Activated naive CD4-positive, alpha-beta T cell treated with anti-CD3 and anti-CD28 coated beads, Interleukin-2, amount 50 U/mL, for 72 hours (primary cell): ENCODE data around the gene CALML6. TPM values are rescaled to one million over a fixed set of nuclear protein-coding genes. Genes with fewer than 3 reads are reported as not detected.

Source experiments
- ATAC-seq, 2 donors: fragments of 150-1000 bp; cut with Tn5 transposase; 2 replicates each; pipeline ENCODE4 v1.10.0; 2021; ENCODE audit warnings: mild to moderate bottlenecking in 2 of 2, moderate library complexity in 2 of 2
- DNase-seq, 2 donors: peaks; one replicate each; pipeline ENCODE4 v3.0.0; 2021 to 2022; ENCODE audit warnings: low spot score in 2 of 2
- H3K27ac Mint-ChIP-seq, 2 donors: one replicate each; pipeline ENCODE4 v1.8.0; 2022; ENCODE audit warnings: mild to moderate bottlenecking in 2 of 2, mixed read lengths in 2 of 2
- H3K36me3 Mint-ChIP-seq, 2 donors: one replicate each; pipeline ENCODE4 v1.8.0; 2022; ENCODE audit warnings: mixed read lengths in 2 of 2
- H3K9me3 Mint-ChIP-seq, 2 donors: one replicate each; pipeline ENCODE4 v1.8.0; 2022; ENCODE audit warnings: mixed read lengths in 2 of 2
- total RNA-seq, 2 donors: library from RNA; stranded (reverse); gene quantifications; one replicate each; pipeline ENCODE4 v1.2.3, GENCODE V29; 2022

Gene CALML6
- total RNA-seq, 2 donors from 2014 or later = 1.4 to 2.6 TPM

- no peak for ATAC-seq
- Mint-ChIP-seq H3K36me3 (no peaks in the 10 kb centered on the region), H3K27ac (peak overlapping the region in 1 of 2 donors; percentile 6), H3K9me3 (no peaks in the 10 kb centered on the region)
- no peak for DNase-seq
These were observed 14.0 kb upstream of the CALML6 start for GRCh38 chr1:1900883-1901640.

DNA sequence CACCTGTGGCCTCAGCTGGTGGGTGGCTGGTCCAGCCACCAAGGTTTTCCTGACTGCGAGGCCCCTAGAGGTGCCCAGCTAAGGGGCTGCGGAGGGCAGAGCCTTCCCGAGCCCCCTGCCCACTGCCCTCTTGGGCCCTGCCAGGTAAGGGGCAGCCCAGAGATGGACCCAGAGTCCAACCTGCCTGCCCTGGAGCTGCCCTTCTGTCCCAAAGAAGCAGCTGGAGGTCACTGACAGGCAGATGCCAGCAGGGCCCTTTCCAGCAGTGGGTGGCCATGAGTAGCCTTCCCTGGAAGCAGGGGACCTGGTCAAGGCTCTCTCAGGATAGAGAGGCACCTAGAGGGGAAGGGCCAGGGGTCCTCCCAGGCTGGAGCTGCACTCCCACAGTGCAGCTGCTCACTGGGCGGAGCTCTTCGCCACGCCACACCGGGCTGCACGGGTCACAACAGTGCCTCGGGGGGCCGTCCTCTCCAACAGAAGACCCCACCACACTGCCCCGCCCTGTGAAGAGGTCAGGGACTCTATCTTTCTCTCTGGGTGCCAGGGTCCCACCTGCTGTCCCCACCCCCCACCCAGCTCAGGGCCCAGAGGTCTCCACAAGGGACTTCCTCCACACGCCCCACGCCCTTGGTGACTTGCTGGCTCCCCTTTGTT lies 13.3 kb upstream of the CALML6 start:
- no peaks in the 10 kb centered on the region for H3K9me3 Mint-ChIP-seq
- no peak for ATAC-seq
- DNase-seq = no peak
- H3K36me3 Mint-ChIP-seq = no peaks in the 10 kb centered on the region
- no peak overlapping the region for H3K27ac Mint-ChIP-seq

DNA sequence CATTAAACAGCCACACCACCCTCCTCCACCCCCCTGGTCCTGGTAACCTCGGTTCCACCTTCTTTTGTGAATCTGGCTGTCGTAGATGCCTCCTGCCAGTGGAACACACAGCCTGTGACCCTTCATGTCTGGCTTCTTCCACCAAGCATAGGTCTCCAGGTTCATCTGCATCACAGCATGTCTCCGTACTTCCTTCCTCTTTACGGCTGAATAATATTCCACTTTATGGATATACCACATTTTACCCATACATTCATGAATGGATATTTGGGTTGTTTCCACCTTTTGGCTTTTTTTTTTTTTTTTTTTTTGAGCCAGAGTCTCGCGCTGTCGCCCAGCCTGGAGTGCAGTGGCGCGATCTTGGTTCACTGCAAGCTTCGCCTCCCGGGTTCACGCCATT lies 11.8 kb upstream of the CALML6 start:
- Mint-ChIP-seq H3K9me3 (no peaks in the 10 kb centered on the region), H3K27ac (no peak overlapping the region), H3K36me3 (no peaks in the 10 kb centered on the region)
- ATAC-seq (no peak), DNase-seq (no peak)

DNA sequence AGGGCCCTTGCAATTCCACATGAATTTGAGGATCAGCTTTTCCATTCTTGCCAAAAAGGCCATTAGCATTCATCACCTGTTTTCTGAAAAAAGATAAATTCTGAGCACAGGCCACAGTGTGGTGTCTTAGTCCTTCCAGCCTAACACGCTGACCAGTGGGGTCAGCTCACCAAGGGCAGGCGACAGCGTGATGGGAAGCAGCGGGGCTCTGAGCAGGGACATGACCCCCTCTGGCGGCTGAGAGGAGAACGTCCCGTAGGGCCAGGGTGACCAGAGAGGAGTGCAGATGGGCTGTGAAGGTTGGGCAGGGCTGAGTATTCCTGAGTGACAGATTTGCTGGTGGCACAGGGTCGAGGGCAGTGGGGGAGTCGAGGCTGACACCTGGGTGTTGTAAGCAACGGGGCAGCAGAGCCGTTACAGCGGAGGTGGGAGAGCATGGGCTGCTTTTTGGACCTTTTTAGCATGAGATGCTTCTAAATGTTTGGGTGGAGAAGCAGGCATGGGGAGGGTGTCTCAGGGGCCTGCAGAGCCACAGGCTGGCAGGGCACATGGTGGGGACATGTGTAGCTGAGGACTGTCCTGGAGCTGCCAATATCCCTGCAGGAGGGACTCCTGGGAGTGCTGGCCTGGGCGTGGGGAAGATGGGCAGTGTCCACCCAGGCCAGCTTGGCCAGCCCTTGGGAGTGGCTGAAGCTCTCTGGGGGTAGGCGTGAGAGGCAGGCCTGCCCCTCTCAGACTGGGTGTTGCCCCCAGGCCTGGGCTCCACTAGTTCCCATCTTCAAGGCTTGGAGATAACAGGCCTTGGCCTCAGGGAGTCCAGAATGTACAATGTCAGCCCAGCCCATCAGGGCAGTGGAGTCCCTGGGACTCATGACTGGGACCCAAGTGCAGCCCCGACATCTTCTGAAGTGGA lies 8.6 kb upstream of the CALML6 start:
- H3K27ac Mint-ChIP-seq = peak overlapping the region in 1 of 2 donors; percentile 10
- ATAC-seq = peak; percentile 47 to 64
- DNase-seq = peak; percentile 78 to 81
- no peaks in the 10 kb centered on the region for H3K9me3 Mint-ChIP-seq
- no peaks in the 10 kb centered on the region for H3K36me3 Mint-ChIP-seq

GRCh38 chr1:1907098-1907736 lies 7.8 kb upstream of the CALML6 start:
- H3K9me3 Mint-ChIP-seq = no peaks in the 10 kb centered on the region
- DNase-seq = no peak
- ATAC-seq = no peak
- no peaks in the 10 kb centered on the region for H3K36me3 Mint-ChIP-seq
- peak overlapping the region in 1 of 2 donors; percentile 81 for H3K27ac Mint-ChIP-seq

DNA sequence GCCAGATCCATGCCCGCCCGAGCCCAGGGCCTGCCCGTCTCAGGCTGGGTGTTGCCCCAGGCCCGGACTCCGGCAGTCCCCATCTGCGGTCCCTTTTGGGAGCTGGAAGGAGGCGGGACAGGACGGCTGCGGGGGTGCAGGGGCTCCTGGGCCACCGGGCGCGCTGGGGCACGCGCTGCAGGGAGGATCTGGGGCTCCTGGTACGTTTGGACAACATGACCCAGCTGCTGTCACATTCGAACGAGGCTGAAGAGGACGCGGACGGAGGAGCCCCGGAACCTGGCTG lies 6.6 kb upstream of the CALML6 start:
- ATAC-seq (peak; percentile 9 to 12), DNase-seq (no peak)
- Mint-ChIP-seq H3K36me3 (no peaks in the 10 kb centered on the region), H3K9me3 (no peaks in the 10 kb centered on the region), H3K27ac (peak overlapping the region in 1 of 2 donors; percentile 81)

- no peaks in the 10 kb centered on the region for H3K36me3 Mint-ChIP-seq
- ATAC-seq (no peak), DNase-seq (no peak)
- H3K9me3 Mint-ChIP-seq = no peaks in the 10 kb centered on the region
- H3K27ac Mint-ChIP-seq = peak overlapping the region; percentile 33 to 90
These were observed 5.0 kb upstream of the CALML6 start for GRCh38 chr1:1910033-1910465.

DNA sequence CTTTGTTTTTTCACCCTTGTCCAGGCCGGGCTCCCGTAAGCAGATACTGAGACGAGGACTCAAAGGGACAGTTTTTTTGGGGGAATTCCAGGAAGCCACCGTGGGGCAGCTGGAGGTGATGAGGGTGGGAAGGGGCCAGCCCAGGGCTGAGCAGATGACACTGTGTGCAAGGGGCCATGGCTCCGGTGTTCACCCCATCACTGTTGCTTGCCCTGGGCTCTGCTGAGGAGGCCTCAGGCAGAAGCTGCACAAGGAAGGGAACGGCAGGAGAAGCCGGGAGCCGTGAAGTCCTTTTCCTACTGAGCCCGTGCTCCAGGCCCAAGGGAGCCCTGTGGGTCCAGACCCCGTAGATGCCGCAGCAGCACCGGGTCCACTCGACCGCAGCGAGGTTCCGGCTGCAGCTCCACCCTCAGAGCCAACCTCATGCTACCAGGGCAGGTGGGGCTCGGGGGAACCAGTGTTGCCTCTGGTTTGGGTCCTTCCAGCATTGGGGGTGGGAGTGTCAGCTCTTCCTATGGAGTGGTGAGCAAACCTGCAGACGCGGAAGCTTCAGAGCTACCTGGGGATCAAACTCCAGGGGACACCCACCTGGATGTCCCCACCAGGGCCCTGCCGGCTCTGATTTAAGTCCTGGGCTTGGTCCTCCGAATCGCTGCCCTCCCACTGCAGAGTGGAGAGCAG lies 4.3 kb upstream of the CALML6 start:
- no peak for ATAC-seq
- no peak for DNase-seq
- Mint-ChIP-seq H3K36me3 (no peaks in the 10 kb centered on the region), H3K27ac (peak overlapping the region in 1 of 2 donors; percentile 90), H3K9me3 (no peaks in the 10 kb centered on the region)

- no peak for DNase-seq
These were observed 3.6 kb upstream of the CALML6 start for GRCh38 chr1:1911350-1912041.

DNA sequence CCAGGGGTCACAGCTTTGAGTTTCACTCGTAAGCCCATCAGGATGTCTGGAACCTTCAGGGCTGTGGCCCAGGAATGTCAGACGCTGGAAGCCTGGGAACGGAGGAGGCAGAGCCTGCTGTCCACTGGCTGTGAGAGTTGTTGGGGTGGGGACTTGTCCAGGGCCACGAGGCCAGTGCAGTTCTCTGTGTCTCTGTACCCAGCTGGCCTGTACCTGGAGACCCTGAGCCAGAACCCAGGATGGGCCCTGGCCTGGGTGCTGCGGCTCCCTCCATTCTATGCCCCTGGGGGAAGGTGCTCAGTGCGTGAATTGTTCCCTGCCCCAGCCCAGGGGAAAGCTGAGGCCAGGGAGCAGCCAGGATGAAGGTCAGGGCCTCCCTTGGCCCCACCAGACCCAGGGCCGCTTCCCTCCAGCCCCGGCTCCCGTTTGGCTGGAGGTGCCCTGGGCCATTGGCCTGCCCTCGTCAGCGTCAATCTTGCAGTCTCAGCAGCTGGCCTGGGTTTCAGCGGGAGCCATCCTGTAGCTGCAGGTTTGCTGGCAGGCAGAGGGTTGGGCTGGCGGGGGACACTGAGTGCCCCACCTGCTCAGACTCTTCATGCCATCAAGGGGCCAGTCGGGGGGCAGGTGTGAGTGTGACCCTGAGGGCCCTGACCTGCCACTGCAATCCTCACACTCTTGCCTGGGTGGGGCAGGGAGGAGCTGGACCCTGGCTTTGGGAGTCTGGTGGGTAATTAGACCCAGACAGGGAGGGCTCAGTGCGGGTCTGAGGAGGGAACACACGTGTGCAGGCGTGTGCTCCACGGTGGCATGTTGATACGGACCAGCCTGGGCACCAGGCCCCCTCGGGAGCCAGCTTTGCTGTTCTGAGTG lies 724 bp upstream of the CALML6 start:
- no peak overlapping the region for H3K27ac Mint-ChIP-seq
- no peak for ATAC-seq
- no peak for DNase-seq
- H3K36me3 Mint-ChIP-seq = no peaks in the 10 kb centered on the region
- H3K9me3 Mint-ChIP-seq = no peaks in the 10 kb centered on the region

More at GRCh38 chr1:1911350-1912041, 3.6 kb upstream of the CALML6 start:
- no peak for ATAC-seq
- Mint-ChIP-seq H3K27ac (no peak overlapping the region), H3K36me3 (no peaks in the 10 kb centered on the region), H3K9me3 (no peaks in the 10 kb centered on the region)

GRCh38 chr1:1915911-1916840 lies 1.1 kb downstream of the CALML6 start:
- no peak overlapping the region for H3K27ac Mint-ChIP-seq
- DNase-seq (no peak), ATAC-seq (no peak)
- no peaks in the 10 kb centered on the region for H3K9me3 Mint-ChIP-seq
- no peaks in the 10 kb centered on the region for H3K36me3 Mint-ChIP-seq

DNA sequence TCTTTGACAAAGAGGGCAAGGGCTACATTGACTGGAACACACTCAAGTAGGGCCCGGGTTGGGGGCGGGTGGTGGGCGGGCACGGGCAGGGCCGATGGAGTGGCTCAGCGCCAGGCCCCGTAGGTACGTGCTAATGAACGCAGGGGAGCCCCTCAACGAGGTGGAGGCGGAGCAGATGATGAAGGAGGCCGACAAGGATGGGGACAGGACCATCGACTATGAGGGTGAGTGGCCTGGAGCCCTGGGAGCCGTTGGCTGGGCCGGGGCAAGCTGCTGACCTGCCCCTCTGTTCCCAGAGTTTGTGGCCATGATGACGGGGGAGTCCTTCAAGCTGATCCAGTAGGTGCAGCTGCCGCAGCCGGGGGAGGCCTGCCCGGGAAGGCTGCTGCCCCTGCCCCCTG lies 1.8 kb downstream of the CALML6 start:
- Mint-ChIP-seq H3K36me3 (no peaks in the 10 kb centered on the region), H3K9me3 (no peaks in the 10 kb centered on the region), H3K27ac (no peak overlapping the region)
- no peak for ATAC-seq
- DNase-seq = no peak

- ATAC-seq (no peak), DNase-seq (no peak)
- Mint-ChIP-seq H3K27ac (no peak overlapping the region), H3K9me3 (no peaks in the 10 kb centered on the region), H3K36me3 (no peaks in the 10 kb centered on the region)
These were observed 2.4 kb downstream of the CALML6 start for GRCh38 chr1:1917304-1917976.
